HG03575 (cell line): Measurements from ENCODE around the gene RPLP2.

Experiments
- ATAC-seq: cut with Tn5 transposase; IDR thresholded peaks from one replicate; pipeline ENCODE4 v1.9.1; 2021; ENCODE audit not compliant: unreplicated experiment, insufficient number of reproducible peaks, low FRiP score; ENCODE audit errors: extremely low read depth

Gene RPLP2

GRCh38 chr11:843086-843734 is 33.4 kb downstream of the RPLP2 start:
- no peak for ATAC-seq

- ATAC-seq = no peak
Measured at GRCh38 chr11:843818-844692, 34.3 kb downstream of the RPLP2 start.

- no peak for ATAC-seq
Measured at GRCh38 chr11:844693-845644, 35.2 kb downstream of the RPLP2 start.

- no peak for ATAC-seq
Measured at GRCh38 chr11:845872-846495, 36.2 kb downstream of the RPLP2 start.

- ATAC-seq = no peak
Measured at GRCh38 chr11:846496-847098, 36.8 kb downstream of the RPLP2 start.

GRCh38 chr11:847876-848275 is 38.1 kb downstream of the RPLP2 start:
- no peak for ATAC-seq

- ATAC-seq = no peak
Measured at GRCh38 chr11:848380-848931, 38.7 kb downstream of the RPLP2 start.

- no peak for ATAC-seq
Measured at GRCh38 chr11:849104-849824, 39.5 kb downstream of the RPLP2 start.

GRCh38 chr11:849951-850774 is 40.4 kb downstream of the RPLP2 start:
- ATAC-seq = no peak

- ATAC-seq = no peak
Measured at GRCh38 chr11:850775-851763, 41.3 kb downstream of the RPLP2 start.

GRCh38 chr11:852762-853161 is 43.0 kb downstream of the RPLP2 start:
- no peak for ATAC-seq

GRCh38 chr11:853682-854448 is 44.1 kb downstream of the RPLP2 start:
- no peak for ATAC-seq

GRCh38 chr11:854601-855329 is 45.0 kb downstream of the RPLP2 start:
- no peak for ATAC-seq

GRCh38 chr11:855330-855674 is 45.5 kb downstream of the RPLP2 start:
- ATAC-seq = no peak

GRCh38 chr11:855796-856195 is 46.0 kb downstream of the RPLP2 start:
- no peak for ATAC-seq
